Mesenteric fat pad (tissue), 1 donor: ENCODE results near the gene CD9. TPM values are rescaled to one million over a fixed set of nuclear protein-coding genes. Genes with fewer than 3 reads are reported as not detected.

Source experiments
- total RNA-seq: library from RNA; stranded (reverse); fragmentation: NEBNext Ultra II Directional; extraction: Animal tissue kit (Norgen Biotek cat#: 25700); gene quantifications from one replicate; pipeline ENCODE4 v1.2.1, GENCODE V29; 2021
- donor health status: DM: yes; HTN: yes; CAD: no.

Gene CD9
- total RNA-seq, 1 donor from 2014 or later: 57.7 TPM

Other genes starting within 250 kb of the CD9 start
- gene VWF, start 75.7 kb upstream of the CD9 start, total RNA-seq: 733 TPM
- 52.2 TPM for gene PLEKHG6, start 110.3 kb downstream of the CD9 start, total RNA-seq
- gene TNFRSF1A, start 141.7 kb downstream of the CD9 start, total RNA-seq: 264 TPM
- 3.3 TPM for gene SCNN1A, start 175.2 kb downstream of the CD9 start, total RNA-seq
- 161 TPM for gene LTBR, start 183.8 kb downstream of the CD9 start, total RNA-seq
- gene CD27, start 244.6 kb downstream of the CD9 start, total RNA-seq: not detected